ENCODE measurements around the gene APH1A.

GRCh38 chr1:150283260-150283659, 14.4 kb upstream of the APH1A start:
- TF ChIP-seq ZNF124 (CRISPR knock-in tag; IDR thresholded peaks at IDR 0.05) (no peak), POLR2AphosphoS2 (IDR thresholded peaks at IDR 0.05; ENCODE audit: low read length) (no peak), REST (IDR thresholded peaks at IDR 0.05; ENCODE audit: borderline replicate concordance) (no peak), REST (CRISPR knock-in tag; IDR thresholded peaks at IDR 0.05; ENCODE audit: low read depth) (no peak), ZNF586 (CRISPR knock-in tag; conservative IDR thresholded peaks at IDR 0.05) (no peak), JUND (IDR thresholded peaks at IDR 0.05; ENCODE audit: borderline replicate concordance, low read depth, low read length) (no peak), JUND (tag; IDR thresholded peaks at IDR 0.05; ENCODE audit: borderline replicate concordance, low read depth, low read length) (no peak), FIP1L1 (IDR thresholded peaks at IDR 0.05; ENCODE audit: low read depth, low read length, poor library complexity, severe bottlenecking) (no peak), ZNF274 (IDR thresholded peaks at IDR 0.05; ENCODE audit: borderline replicate concordance, low read depth, low read length) (no peak)

Data from K562 (cell line).